Muscle of arm (tissue), 14 donors: ENCODE results near the gene OR51L1. TPM values are rescaled to one million over a fixed set of nuclear protein-coding genes. Genes with fewer than 3 reads are reported as not detected.
"Not testable (repeated sequence)": the region's sequence is repeated elsewhere in the genome, so short reads cannot be mapped to it uniquely, and the experiment has no call there.

Experiments
- DNase-seq: peaks from one replicate; pipeline ENCODE4 v3.0.0-alpha.2; 2013
- long read RNA-seq, 11 donors: transcript quantifications; one replicate each; lab custom pipeline, GENCODE V29; 2026
- polyA plus RNA-seq, 12 donors: library from polyadenylated mRNA; unstranded; fragments of 120-200 nt; gene quantifications; one replicate each; pipeline ENCODE4 v1.2.1, GENCODE V29; 2013; ENCODE audit not compliant: insufficient read length in 12 of 12

The OR51L1 gene, protein sequence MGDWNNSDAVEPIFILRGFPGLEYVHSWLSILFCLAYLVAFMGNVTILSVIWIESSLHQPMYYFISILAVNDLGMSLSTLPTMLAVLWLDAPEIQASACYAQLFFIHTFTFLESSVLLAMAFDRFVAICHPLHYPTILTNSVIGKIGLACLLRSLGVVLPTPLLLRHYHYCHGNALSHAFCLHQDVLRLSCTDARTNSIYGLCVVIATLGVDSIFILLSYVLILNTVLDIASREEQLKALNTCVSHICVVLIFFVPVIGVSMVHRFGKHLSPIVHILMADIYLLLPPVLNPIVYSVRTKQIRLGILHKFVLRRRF
- polyA plus RNA-seq = under 1 TPM in 2 of 12 donors, not detected in 10; 0.03 TPM
- long read RNA-seq, donor 1 = 0 reads
- long read RNA-seq, donor 2 = 0 reads
- long read RNA-seq, donor 3 = 0 reads
- long read RNA-seq, donor 4 = 0 reads
- long read RNA-seq, donor 5 = 0 reads
- long read RNA-seq, donor 6 = 0 reads
- long read RNA-seq, donor 7 = 0 reads
- long read RNA-seq, donor 8 = 0 reads
- long read RNA-seq, donor 9 = 0 reads
- long read RNA-seq, donor 10 = 0 reads
- long read RNA-seq, donor 11 = 0 reads

DNA sequence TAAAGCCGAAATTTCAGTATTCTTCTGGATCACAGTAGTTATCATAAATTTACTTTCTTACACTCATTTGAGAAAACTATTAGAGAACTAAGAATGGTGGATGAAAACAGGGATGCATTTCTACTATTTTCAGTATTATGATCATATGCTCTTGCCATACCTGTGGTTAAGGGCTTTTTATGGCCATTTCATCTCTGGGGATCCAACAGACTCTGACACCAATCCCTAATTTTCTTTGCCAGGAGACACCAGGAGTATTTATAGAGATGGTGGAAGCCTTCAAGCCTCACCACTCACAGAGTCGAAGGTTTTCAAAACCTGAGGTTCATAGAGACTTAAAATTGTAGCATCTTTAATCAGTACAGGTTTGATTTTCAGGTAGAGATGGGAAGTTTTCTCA lies at the start of gene OR51L1:
Gene OR51L1, plus strand, starts transcription at position 301 of the 400 bp plus-strand sequence. CDS start 4,132 bp downstream, outside the sequence.
- no peak for DNase-seq

DNA sequence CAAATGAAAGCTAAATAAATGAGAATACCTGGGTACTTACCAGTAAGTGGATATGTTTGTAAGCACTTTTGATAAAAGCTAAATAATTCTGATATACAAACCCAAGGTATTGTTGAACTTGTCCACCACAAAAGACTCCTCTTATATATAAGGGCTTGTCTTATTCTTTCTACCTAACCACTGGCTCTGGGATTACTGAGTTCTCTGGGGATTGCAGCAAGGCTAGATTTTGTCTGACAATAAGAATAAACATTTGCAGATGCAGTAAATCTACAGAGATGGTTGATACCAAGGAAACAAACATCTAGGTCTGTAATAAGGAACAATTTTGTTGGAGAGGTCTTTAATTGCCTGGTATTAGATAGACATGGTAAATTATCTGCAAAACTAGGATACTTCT lies 47.1 kb upstream of the OR51L1 start, which contains the start of gene OR51A4:
Gene OR51A4, minus strand, starts transcription at position 101 of the 400 bp plus-strand sequence. CDS start 505 bp downstream, outside the sequence.
- no peak for DNase-seq

DNA sequence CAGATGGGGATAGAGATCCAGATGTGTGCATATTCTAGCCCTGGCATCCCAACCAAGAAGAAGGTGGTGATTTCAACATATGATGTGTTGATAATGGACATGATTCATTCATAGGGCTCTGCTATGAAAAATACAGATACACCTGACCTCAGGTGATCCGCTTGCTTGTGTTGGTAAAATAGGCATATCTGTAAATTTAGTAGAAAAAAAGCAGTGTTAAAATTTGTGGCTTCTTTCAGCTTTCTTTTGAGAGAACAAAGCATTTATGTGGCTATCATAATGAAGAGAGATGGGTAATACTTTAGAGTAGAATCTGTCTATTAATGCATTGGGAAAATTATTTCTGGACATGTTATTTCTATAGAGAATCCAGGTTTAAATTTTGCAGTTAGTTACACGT lies 39.0 kb upstream of the OR51L1 start, which contains the start of gene OR51A2:
Gene OR51A2, minus strand, starts transcription at position 101 of the 400 bp plus-strand sequence. Its CDS starts 0 bp downstream, at position 101.
- not testable (repeated sequence) for DNase-seq

DNA sequence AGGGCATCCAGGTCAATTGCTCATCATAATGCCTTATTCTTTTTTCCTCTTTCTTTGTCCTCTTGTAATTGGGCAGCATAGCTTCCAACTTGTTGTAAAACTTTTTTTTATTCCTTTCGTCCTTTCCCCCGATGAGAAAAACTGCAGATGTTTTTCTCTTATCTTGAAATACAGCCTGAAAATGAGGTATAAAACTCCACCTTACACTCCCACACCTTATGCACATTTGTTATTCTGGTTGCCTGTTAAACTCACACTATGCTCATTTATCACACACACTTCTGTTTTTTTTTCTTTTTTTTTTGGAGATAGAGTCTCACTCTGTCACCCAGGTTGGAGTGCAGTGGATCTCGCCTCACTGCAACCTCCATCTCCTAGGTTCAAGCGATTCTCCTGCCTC lies 37.3 kb upstream of the OR51L1 start:
- DNase-seq = no peak

DNA sequence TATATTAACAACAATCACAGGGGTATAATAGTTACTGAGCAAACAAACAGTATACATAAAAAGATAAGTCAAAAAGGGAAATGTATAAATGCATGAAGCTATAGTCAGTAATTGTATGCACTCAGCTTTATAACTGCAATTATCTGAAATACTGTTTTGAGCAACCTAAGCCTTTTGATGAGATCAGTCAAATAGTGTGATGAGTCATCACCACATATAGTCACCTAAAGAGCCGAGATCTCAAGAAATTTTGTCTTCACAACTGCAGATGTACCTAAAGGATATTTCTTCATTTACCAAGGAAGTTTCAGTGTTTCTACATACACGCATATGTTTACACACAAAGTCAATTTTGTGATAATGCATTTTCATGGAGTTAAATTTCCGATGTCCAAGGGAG lies 33.8 kb upstream of the OR51L1 start:
- no peak for DNase-seq

DNA sequence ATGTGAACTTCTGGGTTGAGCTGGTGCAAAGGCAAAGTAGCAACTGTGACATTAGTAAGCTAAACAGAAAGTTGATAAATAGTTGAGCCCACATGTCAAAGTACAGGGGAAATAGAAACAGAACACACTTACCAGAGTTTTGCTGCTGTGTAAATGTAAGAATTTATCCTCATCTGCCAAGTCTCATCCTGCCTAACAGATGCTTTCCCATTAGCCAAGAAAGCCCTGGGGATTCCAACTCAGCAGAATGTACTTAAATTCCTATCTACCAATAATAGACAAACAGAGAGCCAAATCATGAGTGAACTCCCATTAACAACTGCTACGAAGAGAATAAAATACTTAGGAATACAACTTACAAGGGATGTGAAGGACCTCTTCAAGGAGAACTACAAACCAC lies 31.8 kb upstream of the OR51L1 start:
- DNase-seq = peak; percentile 4

DNA sequence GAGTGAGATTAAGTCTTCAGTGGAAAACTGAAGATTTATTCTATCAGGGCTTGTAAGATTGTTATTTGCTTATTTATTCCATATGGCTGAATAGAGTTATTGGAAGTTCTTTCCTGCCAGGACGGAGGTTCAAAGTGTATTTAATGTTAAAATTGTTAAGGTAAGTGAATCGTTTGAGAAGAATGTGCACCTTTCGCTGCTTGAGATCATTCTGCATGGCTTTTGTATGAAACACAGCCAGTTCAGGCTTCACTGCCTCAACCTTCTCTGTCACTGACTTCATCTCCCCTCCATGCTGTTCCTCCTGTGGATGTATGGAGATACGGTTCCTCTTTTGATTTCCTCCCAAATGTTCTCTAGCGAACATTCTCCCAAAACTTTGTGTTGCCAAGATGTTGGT lies 19.2 kb upstream of the OR51L1 start:
- no peak for DNase-seq

DNA sequence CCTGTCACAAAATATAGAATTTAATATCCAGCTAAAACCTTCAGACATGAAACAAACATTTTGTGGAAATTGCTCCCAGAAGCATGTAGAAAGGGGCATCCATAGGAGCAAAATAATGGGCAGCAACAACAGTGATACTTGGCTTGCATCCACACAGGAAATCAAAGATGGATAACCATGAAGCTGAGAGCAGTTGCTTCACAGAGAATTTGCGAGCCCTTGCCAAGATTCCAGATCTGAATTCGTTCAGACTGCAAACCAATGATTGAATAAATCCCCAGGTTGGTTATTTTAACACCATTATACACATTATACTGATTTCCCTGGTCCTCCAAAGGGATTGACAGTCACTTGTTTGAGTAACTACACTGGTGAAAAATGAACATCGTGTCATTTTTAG lies 15.6 kb upstream of the OR51L1 start:
- peak; percentile 23 for DNase-seq

DNA sequence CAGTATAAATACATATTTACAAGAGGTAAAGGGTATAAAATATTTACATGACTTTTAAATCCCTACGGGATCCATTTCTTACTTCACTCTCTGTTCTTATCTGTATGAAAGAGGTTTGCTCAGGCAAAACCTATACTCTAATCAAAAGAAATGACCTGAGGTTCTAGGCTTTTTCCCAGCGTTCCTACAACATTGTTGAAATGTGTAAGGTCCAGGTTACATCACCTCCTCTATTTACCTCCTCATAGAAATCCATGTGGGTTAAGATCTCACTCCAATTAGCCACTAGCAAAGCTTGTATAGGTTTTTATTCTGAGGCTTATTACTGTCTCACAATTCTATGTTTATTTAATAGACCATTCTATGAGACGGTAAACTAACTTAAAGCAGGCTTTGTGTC lies 12.0 kb upstream of the OR51L1 start:
- DNase-seq = no peak

DNA sequence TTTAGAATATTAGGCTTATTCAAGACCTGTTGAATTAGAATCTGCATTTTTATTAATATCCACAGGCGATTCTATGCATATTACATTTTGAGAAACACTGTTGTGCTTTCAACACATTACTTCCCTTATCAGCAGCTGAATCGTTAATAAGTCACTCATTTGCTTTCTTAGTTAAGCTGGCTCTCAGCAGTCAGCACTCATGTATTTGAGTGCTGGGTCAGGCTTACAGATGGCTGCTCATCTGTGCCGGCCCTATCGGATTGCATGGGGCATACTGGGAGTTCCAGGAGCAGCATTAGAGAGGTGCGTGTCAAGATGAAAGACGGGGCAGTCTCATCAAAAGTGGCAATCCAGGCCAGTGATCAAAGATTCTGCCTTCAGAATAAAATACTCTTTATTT lies 10.8 kb upstream of the OR51L1 start:
- no peak for DNase-seq

DNA sequence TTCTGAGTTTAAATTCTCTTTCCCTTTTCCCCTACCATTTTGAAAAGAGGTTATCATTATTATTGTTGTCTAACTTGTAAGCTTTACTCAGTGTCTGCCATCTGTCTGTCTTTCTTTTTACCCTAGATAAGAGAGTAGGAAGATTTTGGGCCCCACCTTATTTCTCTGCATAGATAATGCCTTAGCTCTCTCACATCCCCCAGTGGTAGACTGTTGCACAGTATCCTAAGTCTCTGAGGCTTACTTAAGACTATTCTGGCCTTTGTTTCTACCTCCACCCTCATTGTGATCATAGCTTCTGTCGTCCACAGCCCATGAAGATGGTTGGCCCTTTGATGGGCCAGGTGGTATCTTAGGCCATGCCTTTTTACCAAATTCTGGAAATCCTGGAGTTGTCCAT lies 3.6 kb upstream of the OR51L1 start:
- no peak for DNase-seq

DNA sequence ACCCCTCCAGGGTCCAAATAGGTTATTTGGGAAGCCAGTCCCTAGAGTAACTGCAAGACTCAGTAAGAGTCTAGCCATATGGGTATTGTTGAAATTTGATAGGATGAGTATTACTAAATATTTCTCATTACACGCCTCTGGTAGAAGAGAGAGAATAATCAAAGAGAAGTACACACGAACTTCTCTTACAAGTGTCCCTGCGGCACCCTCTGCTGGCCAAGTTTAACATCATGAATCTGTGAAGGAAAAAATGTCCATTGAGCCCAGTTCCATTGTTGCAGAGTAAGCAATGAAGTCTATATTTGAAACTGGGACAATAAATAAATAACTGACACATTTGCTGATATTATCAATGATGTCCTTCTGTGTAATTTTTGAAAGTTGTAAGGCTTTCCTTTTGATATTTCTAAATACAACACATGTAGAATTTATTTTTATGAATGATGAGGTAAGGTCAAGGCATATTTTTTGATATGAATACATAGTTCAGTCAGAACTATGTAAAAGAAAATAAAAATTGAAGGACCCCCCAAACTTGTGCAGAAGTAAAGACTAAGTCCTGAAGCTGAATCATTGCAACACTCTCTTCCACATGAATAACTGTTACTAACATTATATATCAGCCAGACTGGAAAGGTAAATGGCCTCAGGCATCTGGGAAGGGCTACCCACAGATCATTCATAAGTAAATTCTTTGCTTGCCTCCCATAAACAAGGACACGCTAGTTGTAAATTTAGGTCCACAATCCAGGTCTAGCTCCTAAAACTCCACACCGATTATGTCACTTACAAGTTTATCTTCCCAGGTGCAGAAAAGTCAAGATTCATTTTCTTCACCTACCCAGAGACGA lies 10.0 kb downstream of the OR51L1 start:
- DNase-seq = peak; percentile 20

DNA sequence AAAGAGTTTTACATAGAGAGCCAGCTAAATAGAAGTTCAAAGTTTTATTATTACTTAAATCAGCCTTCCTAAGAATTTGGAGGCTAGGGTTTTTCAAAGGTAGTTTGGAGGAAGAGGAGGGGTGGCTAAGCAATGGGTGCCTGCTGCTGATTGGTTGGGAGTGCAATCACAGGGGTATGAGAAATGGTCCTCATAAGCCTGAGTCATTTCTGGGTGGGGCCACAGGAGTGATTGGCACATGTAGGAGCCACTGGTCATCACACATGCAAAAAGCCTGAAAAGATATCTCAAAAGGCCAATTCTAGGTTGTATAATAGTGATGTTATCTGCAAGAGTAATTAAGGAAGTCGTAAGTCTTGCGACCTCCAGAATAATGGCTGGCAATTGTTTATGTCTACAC lies 12.9 kb downstream of the OR51L1 start:
- no peak for DNase-seq

DNA sequence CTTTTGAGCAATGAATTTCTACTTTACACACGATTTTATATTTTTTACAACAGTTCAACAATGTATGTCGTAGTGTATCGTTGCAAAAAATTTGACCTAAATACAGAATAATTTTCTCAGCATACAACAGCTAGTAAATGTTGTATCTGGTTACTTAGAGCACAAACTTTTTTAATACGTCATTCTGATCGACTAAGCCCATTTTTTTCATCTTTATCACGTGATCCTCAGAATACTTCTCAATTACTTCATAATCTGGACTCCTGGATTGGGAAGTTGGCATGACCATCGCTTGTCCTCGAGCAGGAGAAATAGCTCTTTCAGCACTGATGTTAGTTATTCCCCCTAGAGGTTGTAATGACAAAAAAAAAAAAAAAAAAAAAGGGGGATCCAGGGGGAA lies 16.6 kb downstream of the OR51L1 start:
- no peak for DNase-seq

DNA sequence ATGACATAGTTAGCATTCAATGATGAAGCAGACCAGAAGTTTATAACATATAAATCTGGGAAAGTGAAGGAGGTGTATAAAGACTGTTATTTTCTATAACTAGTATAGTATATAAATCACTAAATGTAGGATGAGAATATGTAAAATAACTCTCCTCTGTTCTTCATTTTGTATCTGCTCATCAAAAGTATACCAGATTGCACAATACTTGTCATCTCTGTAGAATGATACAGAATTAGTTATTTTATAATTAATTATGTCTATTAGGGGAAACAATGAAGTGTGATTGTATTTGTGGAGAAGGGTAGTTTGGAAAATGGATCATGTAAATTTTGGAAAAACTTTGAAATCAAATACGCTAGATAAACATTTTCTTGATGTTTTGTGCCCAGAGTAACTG lies 18.4 kb downstream of the OR51L1 start:
- DNase-seq = no peak

DNA sequence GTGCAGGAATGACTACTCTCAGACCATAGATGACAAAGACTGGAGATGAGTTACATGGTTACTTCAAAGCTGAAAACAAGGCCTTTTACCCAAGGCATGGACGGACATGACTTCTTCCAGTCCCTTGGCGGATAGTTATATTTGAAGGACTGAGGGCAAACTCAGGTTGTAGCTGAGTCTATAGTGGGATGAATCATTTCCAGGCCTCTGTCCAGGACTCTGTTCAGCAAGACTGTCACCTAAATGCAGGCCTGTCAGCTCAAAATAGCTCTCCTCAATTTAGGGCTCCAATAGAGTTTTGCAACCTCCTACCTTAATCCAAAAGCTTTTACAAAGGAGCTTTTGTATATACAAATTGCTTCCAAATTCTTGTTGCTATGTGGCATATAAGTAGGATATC lies 27.3 kb downstream of the OR51L1 start:
- DNase-seq = no peak

DNA sequence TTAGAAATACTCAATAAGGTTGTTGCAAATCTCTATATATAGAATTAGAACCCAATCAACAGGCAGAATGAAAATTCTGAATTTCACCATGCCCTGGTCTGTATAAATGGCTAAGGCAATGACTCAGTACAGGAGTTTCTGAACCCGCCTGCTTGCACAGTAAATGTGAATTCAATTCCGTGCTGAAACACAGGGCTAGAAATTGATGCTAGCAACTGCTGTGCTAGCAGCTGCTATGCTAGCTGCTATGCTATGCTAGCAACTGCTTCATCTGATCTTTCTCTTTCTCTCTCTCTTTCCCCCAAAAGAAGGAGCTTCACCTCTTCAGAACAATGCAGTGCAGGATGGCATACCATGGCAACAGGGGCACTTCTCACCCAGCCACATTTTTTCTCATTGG lies 42.0 kb downstream of the OR51L1 start:
- DNase-seq = no peak

DNA sequence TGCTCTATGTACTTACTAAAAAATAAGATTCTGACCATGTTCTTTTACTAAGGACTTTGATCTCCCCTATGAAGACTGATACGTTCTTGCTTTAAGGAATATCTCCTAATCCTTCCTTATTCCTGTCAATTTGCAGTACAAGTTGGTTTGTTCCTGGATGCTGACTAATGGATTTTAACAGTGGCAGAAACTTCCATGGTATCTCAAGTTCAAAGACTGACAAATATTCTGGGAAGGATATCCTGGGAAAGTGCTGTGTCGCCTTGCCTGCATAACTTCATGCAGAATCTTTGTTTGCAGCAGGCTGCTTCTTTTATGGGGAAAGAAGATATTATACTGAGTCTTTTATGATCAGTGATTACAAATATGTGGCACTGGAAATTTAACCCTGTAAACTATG lies 43.3 kb downstream of the OR51L1 start:
- DNase-seq = no peak

DNA sequence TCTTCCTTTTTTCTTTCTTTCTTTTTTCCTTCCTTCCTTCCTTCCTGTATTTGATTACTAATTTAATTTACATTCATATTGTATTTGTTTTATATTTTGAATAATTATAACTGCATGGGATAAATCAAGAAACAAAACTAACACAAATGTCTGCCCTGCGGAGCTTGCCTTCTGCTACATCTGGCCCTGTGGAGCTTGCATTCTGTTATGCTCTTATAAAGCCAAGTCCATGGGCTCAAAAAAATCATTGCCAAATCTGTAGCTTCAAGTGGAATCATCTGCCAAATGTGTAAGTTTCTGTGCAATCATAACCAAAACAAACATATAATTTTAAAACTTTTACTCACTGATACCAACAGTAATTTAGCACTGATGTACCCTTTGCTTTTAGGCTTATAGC lies 43.7 kb downstream of the OR51L1 start:
- DNase-seq = no peak

DNA sequence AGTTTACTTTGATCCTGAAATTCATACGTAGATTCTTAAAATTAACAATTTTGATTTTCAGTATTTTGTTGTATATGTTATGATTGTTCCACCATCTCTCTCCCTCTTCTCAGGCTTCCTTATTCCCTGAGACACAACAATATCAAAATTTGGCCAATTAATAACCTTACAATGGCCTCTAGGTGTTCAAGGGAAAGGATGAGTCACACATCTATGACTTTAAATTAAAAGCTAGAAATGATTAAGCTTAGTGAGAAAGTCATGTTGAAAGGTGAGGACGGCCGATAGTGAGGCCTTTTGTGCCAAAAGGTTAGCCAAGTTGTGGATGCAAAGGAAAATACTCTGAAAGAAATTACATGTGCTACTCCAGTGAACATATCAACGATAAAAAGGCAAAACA lies 46.2 kb downstream of the OR51L1 start:
- DNase-seq = no peak

DNA sequence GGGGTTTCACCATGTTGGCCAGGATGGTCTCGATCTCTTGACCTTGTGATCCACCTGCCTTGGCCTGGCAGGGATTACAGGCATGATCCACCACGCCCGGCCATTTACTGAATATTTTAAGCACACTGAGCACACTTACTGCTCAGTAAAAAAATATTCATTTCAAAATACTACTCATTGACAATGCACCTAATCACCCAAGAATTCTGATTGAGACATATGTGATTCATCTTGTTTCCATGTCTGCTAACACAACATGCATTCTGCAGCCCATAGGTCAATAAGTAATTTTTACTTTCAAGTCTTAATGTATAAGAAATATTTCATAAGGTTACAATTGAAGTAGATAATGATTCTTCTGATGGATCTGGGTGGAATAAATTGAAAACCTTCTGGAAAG lies 47.4 kb downstream of the OR51L1 start:
- DNase-seq = no peak

DNA sequence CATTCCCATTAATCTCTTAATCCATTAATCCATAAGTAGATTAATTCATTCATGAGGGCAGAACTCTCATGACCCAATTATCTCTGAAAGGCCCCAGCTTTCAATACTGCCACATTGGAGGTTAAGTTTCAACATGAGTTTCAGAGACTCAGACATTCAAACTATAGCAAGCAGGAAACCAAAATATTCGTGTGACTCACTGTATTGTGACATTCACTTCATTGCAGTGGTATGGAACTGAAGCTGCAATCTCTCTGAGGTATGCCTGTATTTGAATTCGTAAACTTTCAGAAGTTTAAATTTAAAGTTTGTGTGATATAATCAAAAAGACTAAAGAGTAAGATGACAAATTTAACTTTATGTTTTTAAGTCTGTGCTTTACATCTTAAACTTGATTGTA lies 48.7 kb downstream of the OR51L1 start:
- DNase-seq = no peak

DNA sequence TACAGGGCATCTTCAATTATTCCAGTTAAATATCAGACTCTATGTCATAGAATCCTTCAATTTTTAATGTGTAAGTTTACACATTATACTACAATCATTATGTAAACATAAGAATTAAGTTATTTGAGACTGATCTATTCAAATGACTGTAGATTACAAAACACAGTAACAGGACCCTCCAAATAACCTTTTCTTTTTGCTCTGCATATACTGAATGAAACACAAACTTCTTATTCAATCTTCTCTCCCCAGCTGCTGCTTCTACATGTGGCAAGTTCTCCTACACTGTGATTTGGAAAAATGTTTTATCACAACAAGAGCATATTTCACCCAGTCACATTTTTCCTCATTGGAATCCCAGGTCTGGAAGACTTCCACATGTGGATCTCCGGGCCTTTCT lies 51.6 kb downstream of the OR51L1 start, which contains the start of gene OR52J3:
Gene OR52J3, plus strand, starts transcription at position 301 of the 400 bp plus-strand sequence. Its CDS starts 0 bp downstream, at position 301.
- no peak for DNase-seq
